ENCODE measurements around the gene EPHB2.

EPHB2 gene

DNA sequence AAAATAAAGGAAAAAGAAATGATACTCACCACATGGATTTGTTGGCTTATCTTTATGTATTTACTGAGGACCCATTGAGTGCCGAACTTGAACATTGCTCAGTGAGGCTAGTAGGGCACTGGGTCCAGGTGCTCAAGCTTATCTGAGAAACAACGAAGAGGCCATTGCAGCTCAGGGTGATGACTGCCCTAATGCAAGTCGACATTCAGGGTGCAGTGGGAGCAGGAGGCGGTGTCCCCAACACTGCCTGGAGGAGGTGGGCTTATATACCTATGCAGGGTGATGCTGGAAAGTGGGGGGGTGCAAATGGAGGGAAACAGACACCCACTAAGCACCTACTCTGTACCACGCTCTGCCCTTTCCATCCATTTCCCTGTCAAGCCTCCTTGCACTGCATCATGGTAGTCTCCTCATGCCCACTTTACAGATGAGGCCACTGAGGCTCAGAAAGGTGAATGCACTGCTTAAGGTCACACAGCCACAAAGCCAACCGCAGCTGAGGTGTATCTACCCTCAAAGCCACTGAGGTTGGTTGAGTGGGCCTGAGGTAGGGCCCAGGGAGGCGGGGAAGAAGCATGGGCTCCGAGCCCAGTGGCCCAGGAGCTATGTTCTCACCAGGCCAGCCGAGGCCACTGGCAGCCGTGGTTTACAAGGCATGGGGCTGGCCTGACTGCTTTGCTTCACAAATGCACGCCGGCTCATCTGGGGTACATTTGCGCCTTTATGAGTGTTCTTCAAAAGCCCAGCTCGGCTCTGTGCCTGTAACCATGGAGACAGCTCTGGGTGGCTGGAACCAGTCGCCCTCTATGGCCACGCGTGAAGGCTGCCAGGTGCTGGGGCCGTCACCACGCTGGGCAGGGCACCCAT, 103.8 kb downstream of the EPHB2 start:
- no peaks in the 10 kb centered on the region for H3K79me2 ChIP-seq (ENCODE audit: low read length)
- peaks cover 98% of the 10 kb centered on the region for H3K27me3 ChIP-seq (replicated peaks; ENCODE audit: insufficient read depth, low read length)
- H3F3A ChIP-seq (ENCODE audit: insufficient read depth, low read length): no peaks in the 10 kb centered on the region
- H4K20me1 ChIP-seq (ENCODE audit: insufficient read depth, low read length): no peaks in the 10 kb centered on the region
- no peaks in the 10 kb centered on the region for H3K9me3 ChIP-seq (replicated peaks; ENCODE audit: insufficient read depth, low read length)
- TF ChIP-seq EZH2 (optimal IDR thresholded peaks at IDR 0.05; ENCODE audit: low read depth, low read length) (no peak), EZH2phosphoT487 (IDR thresholded peaks at IDR 0.05; ENCODE audit: low read length) (no peak)
- TF ChIP-seq, protein P1, sequence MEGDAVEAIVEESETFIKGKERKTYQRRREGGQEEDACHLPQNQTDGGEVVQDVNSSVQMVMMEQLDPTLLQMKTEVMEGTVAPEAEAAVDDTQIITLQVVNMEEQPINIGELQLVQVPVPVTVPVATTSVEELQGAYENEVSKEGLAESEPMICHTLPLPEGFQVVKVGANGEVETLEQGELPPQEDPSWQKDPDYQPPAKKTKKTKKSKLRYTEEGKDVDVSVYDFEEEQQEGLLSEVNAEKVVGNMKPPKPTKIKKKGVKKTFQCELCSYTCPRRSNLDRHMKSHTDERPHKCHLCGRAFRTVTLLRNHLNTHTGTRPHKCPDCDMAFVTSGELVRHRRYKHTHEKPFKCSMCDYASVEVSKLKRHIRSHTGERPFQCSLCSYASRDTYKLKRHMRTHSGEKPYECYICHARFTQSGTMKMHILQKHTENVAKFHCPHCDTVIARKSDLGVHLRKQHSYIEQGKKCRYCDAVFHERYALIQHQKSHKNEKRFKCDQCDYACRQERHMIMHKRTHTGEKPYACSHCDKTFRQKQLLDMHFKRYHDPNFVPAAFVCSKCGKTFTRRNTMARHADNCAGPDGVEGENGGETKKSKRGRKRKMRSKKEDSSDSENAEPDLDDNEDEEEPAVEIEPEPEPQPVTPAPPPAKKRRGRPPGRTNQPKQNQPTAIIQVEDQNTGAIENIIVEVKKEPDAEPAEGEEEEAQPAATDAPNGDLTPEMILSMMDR (IDR thresholded peaks at IDR 0.05; ENCODE audit: low read length): no peak
- no peak overlapping the region for H3K9ac ChIP-seq (ENCODE audit: low read length)
- no peak overlapping the region for H2AFZ ChIP-seq (ENCODE audit: low read length)
- H3K36me3 ChIP-seq (replicated peaks; ENCODE audit: insufficient read depth, low read length): no peaks in the 10 kb centered on the region
- H3K27ac ChIP-seq (ENCODE audit: low read length): no peak overlapping the region
- no peak overlapping the region for H3K4me3 ChIP-seq (ENCODE audit: low read length)
- no peaks in the 10 kb centered on the region for H3K9me2 ChIP-seq (replicated peaks; ENCODE audit: insufficient read depth, low read length)
- H3K4me2 ChIP-seq (ENCODE audit: low read depth, low read length): no peak overlapping the region
- H3K4me1 ChIP-seq (ENCODE audit: low read length): no peaks in the 10 kb centered on the region
- DNase-seq: no peak

DNA sequence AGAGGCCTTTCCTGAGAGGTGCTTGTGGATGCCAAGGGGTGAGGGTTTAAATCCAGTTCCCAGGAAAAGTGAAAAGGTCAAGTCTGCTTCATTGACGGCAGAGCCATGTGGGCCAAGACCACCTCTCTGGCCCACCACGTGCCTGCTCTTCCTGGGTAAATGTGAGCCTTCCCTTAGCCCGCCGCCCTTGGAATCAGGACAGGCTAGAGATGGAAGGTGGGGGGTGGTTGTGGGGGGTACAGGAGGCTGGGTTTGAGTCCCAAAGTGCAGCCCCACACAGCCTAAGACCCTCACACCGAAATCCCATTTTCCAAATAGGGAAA, 104.4 kb downstream of the EPHB2 start:
- Histone ChIP-seq H3K27ac (ENCODE audit: low read length) (no peak overlapping the region), H3K27me3 (replicated peaks; ENCODE audit: insufficient read depth, low read length) (peaks cover 94% of the 10 kb centered on the region), H3K79me2 (ENCODE audit: low read length) (no peaks in the 10 kb centered on the region), H3K4me2 (ENCODE audit: low read depth, low read length) (no peak overlapping the region), H4K20me1 (ENCODE audit: insufficient read depth, low read length) (no peaks in the 10 kb centered on the region), H3F3A (ENCODE audit: insufficient read depth, low read length) (no peaks in the 10 kb centered on the region), H3K4me3 (ENCODE audit: low read length) (no peak overlapping the region), H3K9me2 (replicated peaks; ENCODE audit: insufficient read depth, low read length) (no peaks in the 10 kb centered on the region), H3K9me3 (replicated peaks; ENCODE audit: insufficient read depth, low read length) (no peaks in the 10 kb centered on the region), H2AFZ (ENCODE audit: low read length) (no peak overlapping the region), H3K36me3 (replicated peaks; ENCODE audit: insufficient read depth, low read length) (no peaks in the 10 kb centered on the region), H3K4me1 (ENCODE audit: low read length) (no peaks in the 10 kb centered on the region), H3K9ac (ENCODE audit: low read length) (no peak overlapping the region)
- TF ChIP-seq, protein P1 (IDR thresholded peaks at IDR 0.05; ENCODE audit: low read length): no peak
- TF ChIP-seq EZH2phosphoT487 (IDR thresholded peaks at IDR 0.05; ENCODE audit: low read length) (no peak), EZH2 (optimal IDR thresholded peaks at IDR 0.05; ENCODE audit: low read depth, low read length) (no peak)
- no peak for DNase-seq

DNA sequence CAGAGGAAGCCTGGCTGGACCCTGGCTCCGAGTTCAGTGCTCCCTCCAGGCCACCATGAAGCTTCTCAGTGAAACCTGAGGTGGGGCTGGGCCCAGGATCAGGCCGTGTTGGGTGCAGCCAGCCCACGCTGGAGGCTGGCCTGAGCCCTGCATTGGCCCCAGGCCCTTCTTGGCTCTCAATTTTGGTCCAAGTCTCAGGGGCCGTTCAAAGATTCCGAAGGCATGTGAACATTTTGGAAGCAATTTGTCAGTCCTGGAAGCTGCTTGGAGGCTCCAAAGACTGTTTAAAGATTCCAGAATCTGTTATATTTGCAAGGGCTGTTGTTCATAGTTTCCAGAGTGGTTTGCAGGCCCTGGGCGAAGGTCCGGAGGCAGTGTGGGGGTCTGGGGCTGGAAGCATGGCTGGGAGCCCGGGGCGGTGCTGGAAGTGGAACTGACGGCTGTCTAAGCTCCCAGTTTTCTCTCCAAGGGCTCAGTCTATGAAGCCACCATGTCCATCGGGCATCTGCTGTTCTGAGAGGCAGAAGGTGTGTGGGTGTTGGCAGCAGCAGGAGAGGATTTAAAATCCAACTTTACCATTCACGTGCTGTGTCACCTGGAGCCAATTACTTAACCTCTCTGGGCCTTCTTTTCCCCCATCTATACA, 104.9 kb downstream of the EPHB2 start:
- Histone ChIP-seq H3K36me3 (replicated peaks; ENCODE audit: insufficient read depth, low read length) (no peaks in the 10 kb centered on the region), H4K20me1 (ENCODE audit: insufficient read depth, low read length) (no peaks in the 10 kb centered on the region), H3K27ac (ENCODE audit: low read length) (no peak overlapping the region), H3K27me3 (replicated peaks; ENCODE audit: insufficient read depth, low read length) (peaks cover 93% of the 10 kb centered on the region), H3K9me2 (replicated peaks; ENCODE audit: insufficient read depth, low read length) (no peaks in the 10 kb centered on the region), H2AFZ (ENCODE audit: low read length) (no peak overlapping the region), H3K4me2 (ENCODE audit: low read depth, low read length) (no peak overlapping the region), H3F3A (ENCODE audit: insufficient read depth, low read length) (no peaks in the 10 kb centered on the region), H3K9me3 (replicated peaks; ENCODE audit: insufficient read depth, low read length) (no peaks in the 10 kb centered on the region), H3K4me1 (ENCODE audit: low read length) (no peaks in the 10 kb centered on the region), H3K4me3 (ENCODE audit: low read length) (no peak overlapping the region), H3K79me2 (ENCODE audit: low read length) (no peaks in the 10 kb centered on the region), H3K9ac (ENCODE audit: low read length) (no peak overlapping the region)
- DNase-seq: no peak
- no peak for TF ChIP-seq EZH2phosphoT487 (IDR thresholded peaks at IDR 0.05; ENCODE audit: low read length)

Measured in MM.1S (cell line).